BJ (cell line): Measurements from ENCODE around the gene COL1A1. TPM values are rescaled to one million over a fixed set of nuclear protein-coding genes. Genes with fewer than 3 reads are reported as not detected.
A peak's percentile ranks its signal among the peaks of the same experiment; 100 is the strongest.

Experiments
- CTCF ChIA-PET: fragments of 350-600 bp; formaldehyde crosslinking; extraction: SDS; loops from one replicate; lab custom pipeline; 2021; ENCODE audit warnings: antibody characterized with exemption, inconsistent platforms; lab: Yijun Ruan, JAX
- POLR2A ChIA-PET: fragments of 300-600 bp; sonication (Branson Sonifier 250); formaldehyde crosslinking; extraction: SDS; loops from one replicate; lab custom pipeline; 2021; ENCODE audit warnings: antibody characterized with exemption; lab: Charles Lee
- DNase-seq: peaks from one replicate; pipeline ENCODE4 v3.0.0-alpha.2; 2011; ENCODE audit warnings: low read depth
- H3K27me3 ChIP-seq: 2 replicates; pipeline ENCODE4 v1.6.0; 2011; ENCODE audit warnings: low read length; ENCODE audit not compliant: control insufficient read depth, insufficient read depth
- H3K36me3 ChIP-seq: 2 replicates; pipeline ENCODE4 v1.5.1; 2011; ENCODE audit warnings: low read length; ENCODE audit not compliant: control insufficient read depth, insufficient read depth
- H3K4me3 ChIP-seq: 2 replicates; pipeline ENCODE4 v1.5.1; 2011; ENCODE audit warnings: low read depth, mild to moderate bottlenecking, control low read depth, low read length
- polyA plus RNA-seq: library from polyadenylated mRNA; depleted of rRNA; stranded (reverse); fragments of >200 nt; gene quantifications from 2 replicates; pipeline ENCODE4 v1.2.3, GENCODE V29; 2011
- TF ChIP-seq, protein P1 (sequence below): IDR thresholded peaks from 2 replicates; pipeline ENCODE4 v1.5.1; 2011; ENCODE audit warnings: low read depth, mild to moderate bottlenecking, control low read depth, inconsistent platforms, low read length, moderate library complexity; ENCODE audit not compliant: insufficient read depth

Gene COL1A1
- polyA plus RNA-seq, 1 experiment = 2,161 TPM

DNA sequence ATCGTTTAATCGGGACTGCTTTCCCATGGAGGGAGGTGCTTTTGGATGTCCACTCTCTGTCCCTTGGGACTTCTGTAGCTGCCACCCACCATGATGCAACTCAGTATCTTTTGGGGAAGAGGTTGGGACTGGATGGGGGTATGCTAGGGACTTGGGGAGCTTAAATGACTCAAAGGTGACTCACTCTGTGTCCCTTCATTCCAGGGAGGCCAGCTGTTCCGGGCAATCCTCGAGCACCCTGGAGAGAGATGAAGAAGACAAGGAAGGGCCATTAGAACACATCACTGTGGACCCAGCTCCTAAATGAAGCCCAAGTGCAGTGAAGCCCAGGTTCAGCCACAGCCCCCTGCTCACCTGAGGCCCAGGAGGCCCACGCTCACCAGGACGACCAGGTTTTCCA, 4.6 kb downstream of the COL1A1 start:
- no peaks in the 10 kb centered on the region for H3K27me3 ChIP-seq
- ChIA-PET CTCF (interaction anchor here (0.6 to 3.8 kb wide), 12 partner anchors 10 to 85 kb away, joined by 3 to 46 read pairs (median 4); no protein-coding TSS in a partner anchor), POLR2A (interaction anchor here (0.7 to 3.2 kb wide), 10 partner anchors 9 to 76 kb away, joined by 3 to 23 read pairs (median 4); no protein-coding TSS in a partner anchor)
- peak overlapping the region; percentile 97 for H3K4me3 ChIP-seq
- peaks cover 79% of the 10 kb centered on the region for H3K36me3 ChIP-seq
- TF ChIP-seq, protein P1, sequence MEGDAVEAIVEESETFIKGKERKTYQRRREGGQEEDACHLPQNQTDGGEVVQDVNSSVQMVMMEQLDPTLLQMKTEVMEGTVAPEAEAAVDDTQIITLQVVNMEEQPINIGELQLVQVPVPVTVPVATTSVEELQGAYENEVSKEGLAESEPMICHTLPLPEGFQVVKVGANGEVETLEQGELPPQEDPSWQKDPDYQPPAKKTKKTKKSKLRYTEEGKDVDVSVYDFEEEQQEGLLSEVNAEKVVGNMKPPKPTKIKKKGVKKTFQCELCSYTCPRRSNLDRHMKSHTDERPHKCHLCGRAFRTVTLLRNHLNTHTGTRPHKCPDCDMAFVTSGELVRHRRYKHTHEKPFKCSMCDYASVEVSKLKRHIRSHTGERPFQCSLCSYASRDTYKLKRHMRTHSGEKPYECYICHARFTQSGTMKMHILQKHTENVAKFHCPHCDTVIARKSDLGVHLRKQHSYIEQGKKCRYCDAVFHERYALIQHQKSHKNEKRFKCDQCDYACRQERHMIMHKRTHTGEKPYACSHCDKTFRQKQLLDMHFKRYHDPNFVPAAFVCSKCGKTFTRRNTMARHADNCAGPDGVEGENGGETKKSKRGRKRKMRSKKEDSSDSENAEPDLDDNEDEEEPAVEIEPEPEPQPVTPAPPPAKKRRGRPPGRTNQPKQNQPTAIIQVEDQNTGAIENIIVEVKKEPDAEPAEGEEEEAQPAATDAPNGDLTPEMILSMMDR = no peak
- DNase-seq = no peak

DNA sequence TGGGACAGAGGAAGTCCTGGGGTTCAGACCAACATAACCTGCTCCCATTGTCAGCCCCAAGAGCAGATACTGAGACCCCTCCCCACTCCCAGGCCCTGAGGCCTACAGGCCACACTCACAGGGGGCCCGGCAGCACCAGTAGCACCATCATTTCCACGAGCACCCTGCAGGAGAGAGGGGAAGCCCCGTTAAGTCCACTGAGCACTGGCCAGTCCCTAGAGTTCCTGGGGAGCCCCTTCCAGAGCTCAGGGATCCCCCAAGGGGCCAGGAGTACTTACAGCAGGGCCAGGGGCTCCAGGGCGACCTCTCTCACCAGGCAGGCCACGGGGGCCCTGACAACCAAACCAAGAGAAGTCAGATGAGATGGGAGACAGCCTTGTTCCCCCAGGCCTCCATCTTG, 5.4 kb downstream of the COL1A1 start:
- POLR2A ChIA-PET = interaction anchor here (0.8 to 3.2 kb wide), 5 partner anchors 14 to 75 kb away, joined by 3 to 23 read pairs (median 6); no protein-coding TSS in a partner anchor
- H3K36me3 ChIP-seq = peaks cover 85% of the 10 kb centered on the region

DNA sequence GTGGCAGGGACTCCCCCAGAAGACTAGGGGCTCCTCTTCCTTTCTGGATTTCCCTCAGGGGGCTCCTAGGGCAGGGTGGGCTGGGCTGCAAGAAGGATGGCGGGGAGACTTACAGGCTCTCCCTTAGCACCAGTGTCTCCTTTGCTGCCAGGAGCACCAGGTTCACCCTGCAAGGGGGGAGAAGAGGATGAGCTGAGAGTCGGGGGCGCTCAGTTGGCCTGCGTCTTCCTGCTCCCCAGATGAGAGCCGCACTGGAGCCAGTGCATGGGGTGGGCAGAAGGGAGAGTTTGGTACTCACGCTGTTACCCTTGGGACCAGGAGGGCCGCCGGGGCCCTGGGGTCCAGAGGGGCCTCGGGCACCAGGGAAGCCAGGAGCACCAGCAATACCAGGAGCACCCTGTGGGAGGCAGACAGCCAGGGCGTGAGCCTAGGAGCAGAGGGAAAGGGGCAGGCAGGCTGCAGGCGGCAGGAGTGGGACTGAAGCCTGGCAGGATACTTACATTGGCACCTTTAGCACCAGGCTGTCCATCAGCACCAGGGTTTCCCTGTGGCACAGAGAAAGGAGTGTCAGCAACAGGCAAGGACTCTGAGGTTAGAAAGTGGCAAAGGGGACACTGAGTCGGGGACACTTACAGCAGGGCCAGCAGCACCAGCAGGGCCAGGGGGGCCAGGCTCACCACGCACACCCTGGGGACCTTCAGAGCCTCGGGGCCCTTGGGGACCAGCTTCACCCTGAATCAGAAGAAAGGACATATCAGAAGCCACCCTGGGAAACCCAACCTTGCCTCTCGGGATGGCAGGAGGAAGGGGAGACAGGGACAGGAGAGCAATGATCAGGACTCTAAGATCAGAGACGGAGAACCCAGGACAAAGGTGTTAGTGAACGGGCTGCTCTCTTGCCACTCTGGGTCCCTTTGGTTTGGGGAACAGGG, 6.2 kb downstream of the COL1A1 start:
- TF ChIP-seq, protein P1 = peak; percentile 59
- H3K4me3 ChIP-seq = peak overlapping the region; percentile 97
- no peaks in the 10 kb centered on the region for H3K27me3 ChIP-seq
- ChIA-PET POLR2A (interaction anchor here (0.8 to 3.2 kb wide), 3 partner anchors 14 to 75 kb away, joined by 3 to 23 read pairs (median 16); no protein-coding TSS in a partner anchor), CTCF (interaction anchor here (0.9 to 3.8 kb wide), 8 partner anchors 8 to 77 kb away, joined by 3 to 46 read pairs (median 6); no protein-coding TSS in a partner anchor)
- H3K36me3 ChIP-seq = peaks cover 88% of the 10 kb centered on the region
- DNase-seq = no peak

More for the DNA sequence above, 5.4 kb downstream of the COL1A1 start:
- TF ChIP-seq, protein P1 = no peak
- CTCF ChIA-PET = interaction anchor here (0.8 to 3.8 kb wide), 9 partner anchors 9 to 86 kb away, joined by 3 to 46 read pairs (median 6); no protein-coding TSS in a partner anchor
- Histone ChIP-seq H3K27me3 (no peaks in the 10 kb centered on the region), H3K4me3 (peak overlapping the region; percentile 97)
- no peak for DNase-seq

DNA sequence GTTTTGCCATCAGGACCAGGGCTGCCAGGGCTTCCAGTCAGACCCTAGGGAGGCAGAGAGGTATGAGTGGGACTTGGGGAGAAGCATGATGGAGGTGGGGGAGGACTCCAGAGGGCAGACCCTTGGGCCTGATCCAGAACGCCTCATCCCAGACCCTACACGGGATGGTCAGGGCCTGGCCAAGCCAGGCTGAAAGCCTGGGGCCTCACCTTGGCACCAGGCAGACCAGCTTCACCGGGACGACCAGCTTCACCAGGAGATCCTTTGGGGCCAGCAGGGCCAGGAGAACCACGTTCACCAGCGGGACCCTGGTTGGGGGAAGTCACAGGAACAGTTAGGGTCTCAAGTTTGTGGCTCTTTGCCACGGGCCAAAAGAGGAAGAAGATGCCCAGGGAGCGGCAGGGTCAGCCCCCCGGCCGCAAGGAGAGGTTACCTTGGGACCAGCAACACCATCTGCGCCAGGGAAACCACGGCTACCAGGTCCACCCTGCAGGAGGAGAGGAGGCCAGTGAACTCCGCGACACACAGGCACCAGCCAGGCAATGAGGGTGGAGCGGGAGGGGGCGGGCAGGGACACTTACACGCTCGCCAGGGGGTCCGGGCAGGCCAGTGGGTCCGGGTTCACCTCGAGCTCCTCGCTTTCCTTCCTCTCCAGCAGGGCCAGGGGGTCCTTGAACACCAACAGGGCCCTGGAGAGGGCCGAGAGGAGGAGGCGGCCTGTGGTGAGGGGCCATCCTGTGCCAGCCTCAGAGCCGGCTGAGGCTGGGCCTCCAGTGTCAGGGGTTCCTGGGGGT, 7.1 kb downstream of the COL1A1 start:
- DNase-seq = no peak

More for the DNA sequence above, 7.1 kb downstream of the COL1A1 start:
- ChIA-PET CTCF (interaction anchor here (0.6 to 3.8 kb wide), 6 partner anchors 17 to 80 kb away, joined by 3 to 13 read pairs (median 4); no protein-coding TSS in a partner anchor), POLR2A (interaction anchor here (1.3 to 2.9 kb wide), 2 partner anchors 16 to 76 kb away, joined by 12 to 23 read pairs; no protein-coding TSS in a partner anchor)
- H3K27me3 ChIP-seq = no peaks in the 10 kb centered on the region
- H3K4me3 ChIP-seq = peak overlapping the region; percentile 97
- TF ChIP-seq, protein P1 = no peak
- peaks cover 92% of the 10 kb centered on the region for H3K36me3 ChIP-seq
